Loucy (cell line): Measurements from ENCODE around the gene ANO2.
"Not testable (repeated sequence)": the region's sequence is repeated elsewhere in the genome, so short reads cannot be mapped to it uniquely, and the experiment has no call there.

Source experiments
- H2AFZ ChIP-seq: fragments of 200-600 bp; sonication (generic); 2 replicates; pipeline ENCODE4 v1.6.0; 2016; ENCODE audit warnings: antibody characterized with exemption, mild to moderate bottlenecking, low read length, moderate library complexity
- H3F3A ChIP-seq: fragments of 200-600 bp; 2 replicates; pipeline ENCODE4 v1.6.0; 2016; ENCODE audit warnings: antibody characterized with exemption, low read depth, mild to moderate bottlenecking
- H3K27me3 ChIP-seq: fragments of 200-600 bp; sonication (generic); 2 replicates; pipeline ENCODE4 v1.6.1; 2014; ENCODE audit warnings: low read length, mild to moderate bottlenecking; ENCODE audit not compliant: insufficient read depth, poor library complexity, severe bottlenecking
- H3K36me3 ChIP-seq: fragments of 200-600 bp; sonication (generic); 2 replicates; pipeline ENCODE4 v1.6.1; 2016; ENCODE audit warnings: low read length; ENCODE audit not compliant: insufficient read depth
- H3K4me1 ChIP-seq: fragments of 200-600 bp; sonication (generic); 2 replicates; pipeline ENCODE4 v1.5.1; 2014; ENCODE audit warnings: low read length, mild to moderate bottlenecking; ENCODE audit not compliant: insufficient read depth, poor library complexity, severe bottlenecking
- H3K4me2 ChIP-seq: fragments of 200-600 bp; sonication (generic); 2 replicates; pipeline ENCODE4 v1.6.0; 2014; ENCODE audit warnings: antibody characterized with exemption, low read length, low read depth, mild to moderate bottlenecking; ENCODE audit not compliant: poor library complexity, severe bottlenecking
- H3K4me3 ChIP-seq: fragments of 200-600 bp; sonication (generic); 2 replicates; pipeline ENCODE4 v1.5.1; 2014; ENCODE audit warnings: low read length, mild to moderate bottlenecking, mixed read lengths; ENCODE audit not compliant: poor library complexity, severe bottlenecking
- H3K79me2 ChIP-seq: fragments of 200-600 bp; sonication (generic); 2 replicates; pipeline ENCODE4 v1.6.1; 2014; ENCODE audit warnings: low read length; ENCODE audit not compliant: insufficient read depth
- H3K9ac ChIP-seq: fragments of 200-600 bp; sonication (generic); 2 replicates; pipeline ENCODE4 v1.6.0; 2014; ENCODE audit warnings: mild to moderate bottlenecking, low read depth, low read length, moderate library complexity; ENCODE audit not compliant: poor library complexity, severe bottlenecking
- H3K9me2 ChIP-seq: fragments of 200-600 bp; sonication (generic); replicated peaks from 2 replicates; pipeline ENCODE4 v1.6.1; 2016; ENCODE audit warnings: low read depth, low read length, mixed read lengths
- H3K9me3 ChIP-seq: fragments of 200-600 bp; sonication (generic); 2 replicates; pipeline ENCODE4 v1.6.1; 2014; ENCODE audit warnings: mild to moderate bottlenecking, antibody characterized with exemption, low read length, low read depth; ENCODE audit not compliant: insufficient read depth
- H4K20me1 ChIP-seq: fragments of 200-600 bp; sonication (generic); 2 replicates; pipeline ENCODE4 v1.6.0; 2014; ENCODE audit warnings: antibody characterized with exemption, low read length, mild to moderate bottlenecking; ENCODE audit not compliant: insufficient read depth, poor library complexity, severe bottlenecking
- CTCF ChIP-seq: fragments of 200-600 bp; sonication (generic); conservative IDR thresholded peaks from 2 replicates; pipeline ENCODE4 v1.5.1; 2014; ENCODE audit warnings: mild to moderate bottlenecking, antibody characterized with exemption, low read length
- EZH2phosphoT487 ChIP-seq: fragments of 200-600 bp; IDR thresholded peaks from 2 replicates; pipeline ENCODE4 v1.6.1; 2018; ENCODE audit warnings: antibody characterized with exemption, mild to moderate bottlenecking, moderate library complexity, borderline replicate concordance

Gene ANO2

GRCh38 chr12:5840944-5841343 is 104.1 kb downstream of the ANO2 start:
- Histone ChIP-seq H3K9me2 (no peaks in the 10 kb centered on the region), H4K20me1 (no peaks in the 10 kb centered on the region), H3F3A (no peaks in the 10 kb centered on the region), H3K36me3 (no peaks in the 10 kb centered on the region), H3K9ac (no peak overlapping the region), H3K4me1 (no peaks in the 10 kb centered on the region), H3K4me2 (no peak overlapping the region), H3K9me3 (no peaks in the 10 kb centered on the region), H2AFZ (no peak overlapping the region), H3K79me2 (no peaks in the 10 kb centered on the region), H3K4me3 (no peak overlapping the region), H3K27me3 (no peaks in the 10 kb centered on the region)
- TF ChIP-seq CTCF (no peak), EZH2phosphoT487 (no peak)

GRCh38 chr12:5830111-5830510 is 114.9 kb downstream of the ANO2 start:
- H3F3A ChIP-seq: no peaks in the 10 kb centered on the region
- H3K9me3 ChIP-seq: no peaks in the 10 kb centered on the region
- H3K4me2 ChIP-seq: no peak overlapping the region
- H3K27me3 ChIP-seq: no peaks in the 10 kb centered on the region
- TF ChIP-seq CTCF (no peak), EZH2phosphoT487 (no peak)
- no peaks in the 10 kb centered on the region for H3K36me3 ChIP-seq
- H3K79me2 ChIP-seq: no peaks in the 10 kb centered on the region
- H3K4me1 ChIP-seq: no peaks in the 10 kb centered on the region
- H3K9ac ChIP-seq: no peak overlapping the region
- H3K4me3 ChIP-seq: no peak overlapping the region
- H3K9me2 ChIP-seq: no peaks in the 10 kb centered on the region
- no peak overlapping the region for H2AFZ ChIP-seq
- H4K20me1 ChIP-seq: no peaks in the 10 kb centered on the region

GRCh38 chr12:5827591-5827990 is 117.5 kb downstream of the ANO2 start:
- Histone ChIP-seq H3F3A (no peaks in the 10 kb centered on the region), H3K4me2 (no peak overlapping the region), H3K4me1 (no peaks in the 10 kb centered on the region), H4K20me1 (no peaks in the 10 kb centered on the region), H3K9me2 (no peaks in the 10 kb centered on the region), H3K9me3 (no peaks in the 10 kb centered on the region), H2AFZ (no peak overlapping the region), H3K27me3 (no peaks in the 10 kb centered on the region), H3K4me3 (no peak overlapping the region), H3K79me2 (no peaks in the 10 kb centered on the region), H3K9ac (no peak overlapping the region), H3K36me3 (no peaks in the 10 kb centered on the region)
- no peak for TF ChIP-seq EZH2phosphoT487
- TF ChIP-seq CTCF: no peak

GRCh38 chr12:5825761-5826160 is 119.3 kb downstream of the ANO2 start:
- H3K27me3 ChIP-seq, H3K4me1 ChIP-seq, H3K4me3 ChIP-seq, H2AFZ ChIP-seq, H3F3A ChIP-seq, H3K9ac ChIP-seq, H3K36me3 ChIP-seq, H4K20me1 ChIP-seq, H3K9me2 ChIP-seq, H3K4me2 ChIP-seq, H3K9me3 ChIP-seq, H3K79me2 ChIP-seq: not testable (repeated sequence)

GRCh38 chr12:5818877-5819276 is 126.2 kb downstream of the ANO2 start:
- H3K4me2 ChIP-seq, H3K36me3 ChIP-seq, H3K4me1 ChIP-seq, H3K9ac ChIP-seq, H3K9me3 ChIP-seq, H4K20me1 ChIP-seq, H3K4me3 ChIP-seq, H3K9me2 ChIP-seq, H3K79me2 ChIP-seq, H3F3A ChIP-seq, H3K27me3 ChIP-seq, H2AFZ ChIP-seq: not testable (repeated sequence)
